ENCODE data around the gene WDR88. TPM values are rescaled to one million over a fixed set of nuclear protein-coding genes. Genes with fewer than 3 reads are reported as not detected.
"Not testable (repeated sequence)": the region's sequence is repeated elsewhere in the genome, so short reads cannot be mapped to it uniquely, and the experiment has no call there.

WDR88 gene
- total RNA-seq, 1 donor from 2014 or later = not detected

- intact Hi-C loops (cut with DNase I) = no loop called here
- H3K9me3 ChIP-seq = no peaks in the 10 kb centered on the region
- peaks cover 4% of the 10 kb centered on the region for H3K36me3 ChIP-seq
- no peaks in the 10 kb centered on the region for H3K4me1 ChIP-seq
- TF ChIP-seq, protein P1, sequence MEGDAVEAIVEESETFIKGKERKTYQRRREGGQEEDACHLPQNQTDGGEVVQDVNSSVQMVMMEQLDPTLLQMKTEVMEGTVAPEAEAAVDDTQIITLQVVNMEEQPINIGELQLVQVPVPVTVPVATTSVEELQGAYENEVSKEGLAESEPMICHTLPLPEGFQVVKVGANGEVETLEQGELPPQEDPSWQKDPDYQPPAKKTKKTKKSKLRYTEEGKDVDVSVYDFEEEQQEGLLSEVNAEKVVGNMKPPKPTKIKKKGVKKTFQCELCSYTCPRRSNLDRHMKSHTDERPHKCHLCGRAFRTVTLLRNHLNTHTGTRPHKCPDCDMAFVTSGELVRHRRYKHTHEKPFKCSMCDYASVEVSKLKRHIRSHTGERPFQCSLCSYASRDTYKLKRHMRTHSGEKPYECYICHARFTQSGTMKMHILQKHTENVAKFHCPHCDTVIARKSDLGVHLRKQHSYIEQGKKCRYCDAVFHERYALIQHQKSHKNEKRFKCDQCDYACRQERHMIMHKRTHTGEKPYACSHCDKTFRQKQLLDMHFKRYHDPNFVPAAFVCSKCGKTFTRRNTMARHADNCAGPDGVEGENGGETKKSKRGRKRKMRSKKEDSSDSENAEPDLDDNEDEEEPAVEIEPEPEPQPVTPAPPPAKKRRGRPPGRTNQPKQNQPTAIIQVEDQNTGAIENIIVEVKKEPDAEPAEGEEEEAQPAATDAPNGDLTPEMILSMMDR (IDR thresholded peaks at IDR 0.05) = no peak
- H3K27me3 ChIP-seq (ENCODE audit: low read depth) = no peaks in the 10 kb centered on the region
- H3K27ac ChIP-seq = no peak overlapping the region
- H3K4me3 ChIP-seq = no peak overlapping the region
- no peak for DNase-seq
- no peak for ATAC-seq
These were observed 76.5 kb downstream of the WDR88 start for GRCh38 chr19:33208371-33208895.

GRCh38 chr19:33208904-33209849, 77.3 kb downstream of the WDR88 start:
- peaks cover 4% of the 10 kb centered on the region for H3K27me3 ChIP-seq (ENCODE audit: low read depth)
- no peaks in the 10 kb centered on the region for H3K9me3 ChIP-seq
- peaks cover 4% of the 10 kb centered on the region for H3K36me3 ChIP-seq
- intact Hi-C loops (cut with DNase I) = no loop called here
- no peaks in the 10 kb centered on the region for H3K4me1 ChIP-seq
- TF ChIP-seq, protein P1 (IDR thresholded peaks at IDR 0.05) = no peak
- H3K4me3 ChIP-seq = no peak overlapping the region
- ATAC-seq (no peak), DNase-seq (no peak)
- H3K27ac ChIP-seq = no peak overlapping the region

DNA sequence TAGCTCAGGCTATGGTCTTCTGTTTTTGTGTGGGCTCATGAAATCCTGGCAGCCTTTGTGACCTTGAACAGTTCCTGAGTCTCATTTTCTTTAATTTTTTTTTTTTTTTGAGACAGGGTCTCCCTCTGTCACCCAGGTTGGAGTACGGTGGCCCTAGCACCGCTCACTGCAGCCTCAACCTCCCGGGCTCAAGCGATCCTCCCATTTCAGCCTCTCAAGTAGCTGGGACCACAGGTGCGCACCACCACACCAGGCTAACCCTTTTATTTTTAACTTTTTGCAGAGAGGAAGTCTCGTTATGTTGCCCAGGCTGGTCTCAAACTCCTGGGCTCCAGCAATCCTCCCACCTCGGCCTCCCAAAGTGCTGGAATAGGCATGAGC, 77.9 kb downstream of the WDR88 start:
- intact Hi-C loops (cut with DNase I); DNase-seq; H3K36me3 ChIP-seq; H3K4me3 ChIP-seq; H3K27me3 ChIP-seq (ENCODE audit: low read depth); H3K27ac ChIP-seq; H3K9me3 ChIP-seq; H3K4me1 ChIP-seq; ATAC-seq: not testable (repeated sequence)

- Histone ChIP-seq H3K9me3 (no peaks in the 10 kb centered on the region), H3K27me3 (ENCODE audit: low read depth) (peaks cover 4% of the 10 kb centered on the region), H3K27ac (no peak overlapping the region), H3K4me3 (no peak overlapping the region), H3K36me3 (no peaks in the 10 kb centered on the region), H3K4me1 (no peaks in the 10 kb centered on the region)
- no peak for ATAC-seq
- TF ChIP-seq, protein P1 (IDR thresholded peaks at IDR 0.05) = no peak
- intact Hi-C loops (cut with DNase I) = no loop called here
- no peak for DNase-seq
These were observed 78.5 kb downstream of the WDR88 start for GRCh38 chr19:33210266-33210940.

GRCh38 chr19:33211794-33212435, 80.0 kb downstream of the WDR88 start:
- Histone ChIP-seq H3K4me1 (no peaks in the 10 kb centered on the region), H3K9me3 (no peaks in the 10 kb centered on the region), H3K27me3 (ENCODE audit: low read depth) (peaks cover 4% of the 10 kb centered on the region), H3K4me3 (no peak overlapping the region), H3K27ac (no peak overlapping the region), H3K36me3 (no peaks in the 10 kb centered on the region)
- TF ChIP-seq, protein P1 (IDR thresholded peaks at IDR 0.05) = no peak
- ATAC-seq = no peak
- DNase-seq = no peak
- intact Hi-C loops (cut with DNase I) = no loop called here
